GM18508 (cell line): ENCODE data around the gene TBXAS1.

Experiments
- ATAC-seq: cut with Tn5 transposase; IDR thresholded peaks from one replicate; pipeline ENCODE4 v1.9.1; 2021; ENCODE audit warnings: moderate number of reproducible peaks; ENCODE audit not compliant: insufficient read depth, unreplicated experiment

TBXAS1 gene

GRCh38 chr7:139972029-139972428, 143.0 kb downstream of the TBXAS1 start:
- no peak for ATAC-seq

GRCh38 chr7:139973101-139974050, 144.3 kb downstream of the TBXAS1 start:
- ATAC-seq, result no peak

GRCh38 chr7:139974179-139974811, 145.2 kb downstream of the TBXAS1 start:
- no peak for ATAC-seq

GRCh38 chr7:139976055-139976837, 147.2 kb downstream of the TBXAS1 start:
- ATAC-seq, result no peak

- ATAC-seq, result no peak
These were observed 148.0 kb downstream of the TBXAS1 start for GRCh38 chr7:139976838-139977656.

GRCh38 chr7:139981511-139981895, 152.4 kb downstream of the TBXAS1 start:
- no peak for ATAC-seq

GRCh38 chr7:139982927-139983920, 154.2 kb downstream of the TBXAS1 start:
- no peak for ATAC-seq

- no peak for ATAC-seq
These were observed 155.8 kb downstream of the TBXAS1 start for GRCh38 chr7:139984642-139985539.

GRCh38 chr7:139985811-139986210, 156.7 kb downstream of the TBXAS1 start:
- ATAC-seq, result no peak

- no peak for ATAC-seq
These were observed 158.8 kb downstream of the TBXAS1 start for GRCh38 chr7:139987691-139988516.

GRCh38 chr7:139989366-139990141, 160.5 kb downstream of the TBXAS1 start:
- no peak for ATAC-seq

- ATAC-seq, result no peak
These were observed 161.1 kb downstream of the TBXAS1 start for GRCh38 chr7:139990142-139990535.

GRCh38 chr7:139990571-139991268, 161.7 kb downstream of the TBXAS1 start:
- no peak for ATAC-seq

GRCh38 chr7:139991269-139991666, 162.2 kb downstream of the TBXAS1 start:
- no peak for ATAC-seq

GRCh38 chr7:139991911-139992310, 162.8 kb downstream of the TBXAS1 start:
- ATAC-seq, result no peak
